ENCODE results near the gene AKAP13. TPM values are rescaled to one million over a fixed set of nuclear protein-coding genes. Genes with fewer than 3 reads are reported as not detected.
A peak's percentile ranks its signal among the peaks of the same experiment; 100 is the strongest.
"Not testable (repeated sequence)": the region's sequence is repeated elsewhere in the genome, so short reads cannot be mapped to it uniquely, and the experiment has no call there.

AKAP13 gene
- total RNA-seq, 2 donors from 2014 or later, result 87.3 to 106 TPM

GRCh38 chr15:85344653-85345114, 35.7 kb upstream of the AKAP13 start:
- H3K9ac ChIP-seq (ENCODE audit: low read depth in 2 of 2, low read length in 2 of 2); H3K4me3 ChIP-seq; H3K4me1 ChIP-seq; H3K27me3 ChIP-seq; DNase-seq; H3K9me3 ChIP-seq; H3K36me3 ChIP-seq; intact Hi-C loops (cut with DNase I): not testable (repeated sequence)
- peak overlapping the region; percentile 3 for H3K27ac ChIP-seq

- H3K4me3 ChIP-seq; H3K27me3 ChIP-seq; H3K9me3 ChIP-seq; H3K4me1 ChIP-seq; H3K9ac ChIP-seq (ENCODE audit: low read depth in 2 of 2, low read length in 2 of 2); H3K36me3 ChIP-seq; intact Hi-C loops (cut with DNase I); DNase-seq: not testable (repeated sequence)
- H3K27ac ChIP-seq, result peak overlapping the region; percentile 3
Observed at GRCh38 chr15:85345196-85345918, 35.0 kb upstream of the AKAP13 start.

GRCh38 chr15:85346462-85347084, 33.8 kb upstream of the AKAP13 start:
- DNase-seq; H3K9me3 ChIP-seq; intact Hi-C loops (cut with DNase I); H3K9ac ChIP-seq (ENCODE audit: low read depth in 2 of 2, low read length in 2 of 2); H3K4me1 ChIP-seq; H3K27ac ChIP-seq; H3K4me3 ChIP-seq; H3K27me3 ChIP-seq; H3K36me3 ChIP-seq: not testable (repeated sequence)

- DNase-seq; H3K9me3 ChIP-seq; H3K9ac ChIP-seq (ENCODE audit: low read depth in 2 of 2, low read length in 2 of 2); H3K36me3 ChIP-seq; intact Hi-C loops (cut with DNase I); H3K27me3 ChIP-seq; H3K4me1 ChIP-seq; H3K27ac ChIP-seq; H3K4me3 ChIP-seq: not testable (repeated sequence)
Observed at GRCh38 chr15:85347264-85348047, 32.9 kb upstream of the AKAP13 start.

- H3K27ac ChIP-seq; DNase-seq; intact Hi-C loops (cut with DNase I); H3K4me1 ChIP-seq; H3K9ac ChIP-seq (ENCODE audit: low read depth in 2 of 2, low read length in 2 of 2); H3K36me3 ChIP-seq; H3K4me3 ChIP-seq; H3K27me3 ChIP-seq; H3K9me3 ChIP-seq: not testable (repeated sequence)
Observed at GRCh38 chr15:85348048-85348766, 32.2 kb upstream of the AKAP13 start.

GRCh38 chr15:85349062-85349461, 31.3 kb upstream of the AKAP13 start:
- intact Hi-C loops (cut with DNase I); H3K27me3 ChIP-seq; H3K27ac ChIP-seq; DNase-seq; H3K4me1 ChIP-seq; H3K36me3 ChIP-seq; H3K9ac ChIP-seq (ENCODE audit: low read depth in 2 of 2, low read length in 2 of 2); H3K9me3 ChIP-seq; H3K4me3 ChIP-seq: not testable (repeated sequence)

- Histone ChIP-seq H3K36me3 (no peaks in the 10 kb centered on the region), H3K9ac (ENCODE audit: low read depth in 2 of 2, low read length in 2 of 2) (no peak overlapping the region), H3K9me3 (no peaks in the 10 kb centered on the region), H3K4me3 (no peak overlapping the region), H3K4me1 (no peaks in the 10 kb centered on the region), H3K27ac (no peak overlapping the region), H3K27me3 (no peaks in the 10 kb centered on the region)
- intact Hi-C loops (cut with DNase I), result no loop called here
- TF ChIP-seq CTCF (IDR thresholded peaks at IDR 0.05), result no peak
- DNase-seq, result no peak
Observed at GRCh38 chr15:85350395-85350794, 30.0 kb upstream of the AKAP13 start.

- H3K4me3 ChIP-seq, result not testable (repeated sequence)
Observed at GRCh38 chr15:85351501-85351900, 28.9 kb upstream of the AKAP13 start.

More at GRCh38 chr15:85351501-85351900, 28.9 kb upstream of the AKAP13 start:
- H3K9ac ChIP-seq (ENCODE audit: low read depth in 2 of 2, low read length in 2 of 2); H3K36me3 ChIP-seq; DNase-seq; H3K9me3 ChIP-seq; intact Hi-C loops (cut with DNase I); H3K27ac ChIP-seq; H3K4me1 ChIP-seq; H3K27me3 ChIP-seq: not testable (repeated sequence)
